HG02938 (cell line): ENCODE measurements around the gene SHB.
A peak's percentile ranks its signal among the peaks of the same experiment; 100 is the strongest.
"Not testable (repeated sequence)": the region's sequence is repeated elsewhere in the genome, so short reads cannot be mapped to it uniquely, and the experiment has no call there.

Experiments used
- ATAC-seq: cut with Tn5 transposase; IDR thresholded peaks from one replicate; pipeline ENCODE4 v1.9.1; 2021; ENCODE audit warnings: mild to moderate bottlenecking, moderate library complexity; ENCODE audit not compliant: unreplicated experiment

SHB gene

GRCh38 chr9:37909836-37910235, 159.2 kb downstream of the SHB start:
- ATAC-seq = not testable (repeated sequence)

- ATAC-seq = no peak
These were observed 159.7 kb downstream of the SHB start for GRCh38 chr9:37909326-37909725.

GRCh38 chr9:37908698-37909186, 160.3 kb downstream of the SHB start:
- ATAC-seq = no peak

- no peak for ATAC-seq
These were observed 160.7 kb downstream of the SHB start for GRCh38 chr9:37908283-37908682.

GRCh38 chr9:37906312-37907239, 162.5 kb downstream of the SHB start:
- no peak for ATAC-seq

GRCh38 chr9:37905776-37906175, 163.3 kb downstream of the SHB start:
- no peak for ATAC-seq

- ATAC-seq = no peak
These were observed 163.9 kb downstream of the SHB start for GRCh38 chr9:37905131-37905505.

GRCh38 chr9:37904445-37905130, 164.4 kb downstream of the SHB start:
- ATAC-seq = no peak

- ATAC-seq = peak; percentile 83
These were observed 165.2 kb downstream of the SHB start, which contains the start of gene SLC25A51 for GRCh38 chr9:37903647-37904444. Gene SLC25A51 (minus strand): TSS chr9:37904127. CDS start chr9:37888550, 15,577 bp downstream.

- ATAC-seq = no peak
These were observed 166.0 kb downstream of the SHB start for GRCh38 chr9:37902796-37903646.

- no peak for ATAC-seq
These were observed 166.9 kb downstream of the SHB start for GRCh38 chr9:37902131-37902530.

GRCh38 chr9:37899041-37899440, 170.0 kb downstream of the SHB start:
- no peak for ATAC-seq

GRCh38 chr9:37897665-37898064, 171.4 kb downstream of the SHB start:
- no peak for ATAC-seq

GRCh38 chr9:37892063-37892462, 177.0 kb downstream of the SHB start:
- ATAC-seq = no peak

GRCh38 chr9:37891042-37891441, 178.0 kb downstream of the SHB start:
- ATAC-seq = not testable (repeated sequence)

GRCh38 chr9:37889536-37889935, 179.5 kb downstream of the SHB start:
- ATAC-seq = no peak

- not testable (repeated sequence) for ATAC-seq
These were observed 180.9 kb downstream of the SHB start for GRCh38 chr9:37887977-37888583.

- no peak for ATAC-seq
These were observed 188.0 kb downstream of the SHB start for GRCh38 chr9:37880916-37881479.

- no peak for ATAC-seq
These were observed 192.7 kb downstream of the SHB start for GRCh38 chr9:37876376-37876775.
